HL-60 (cell line): ENCODE results near the gene GDF3.
"Not testable (repeated sequence)": the region's sequence is repeated elsewhere in the genome, so short reads cannot be mapped to it uniquely, and the experiment has no call there.

Source experiments
- DNase-seq, 2 experiments: peaks; one replicate each; pipeline ENCODE4 v3.0.0-alpha.2; 2010 to 2020; ENCODE audit warnings: low read depth in 1 of 2, low spot score in 1 of 2
- H3K27ac ChIP-seq: fragments of 250-450 bp; sonication (Bioruptor Pico); replicated peaks from 2 replicates; pipeline ENCODE4 v1.5.1; 2020; ENCODE audit warnings: mild to moderate bottlenecking, moderate library complexity
- H3K27me3 ChIP-seq: fragments of 250-450 bp; sonication (Bioruptor Pico); 2 replicates; pipeline ENCODE4 v1.5.1; 2021; ENCODE audit warnings: mild to moderate bottlenecking, moderate library complexity; ENCODE audit not compliant: insufficient read depth, poor library complexity, severe bottlenecking
- H3K4me3 ChIP-seq: replicated peaks from 2 replicates; pipeline ENCODE4 v1.5.1; 2011; ENCODE audit warnings: mild to moderate bottlenecking, control low read depth, low read length; ENCODE audit not compliant: insufficient read depth
- GABPA ChIP-seq: IDR thresholded peaks from 2 replicates; pipeline ENCODE4 v1.6.1; 2012; ENCODE audit warnings: low read depth
- POLR2AphosphoS5 ChIP-seq: IDR thresholded peaks from 2 replicates; pipeline ENCODE4 v1.6.1; 2012; ENCODE audit warnings: low read depth
- SPI1 ChIP-seq: IDR thresholded peaks from 2 replicates; pipeline ENCODE4 v1.6.1; 2012; ENCODE audit warnings: low read depth, mild to moderate bottlenecking, borderline replicate concordance
- TF ChIP-seq, protein P1 (sequence below): IDR thresholded peaks from one replicate; pipeline ENCODE4 v1.5.1; 2011; ENCODE audit warnings: low read length, control low read depth, inconsistent platforms; ENCODE audit not compliant: insufficient read depth
- TF ChIP-seq, protein P2 (sequence below): IDR thresholded peaks from 2 replicates; pipeline ENCODE4 v1.6.1; 2012; ENCODE audit warnings: low read depth; ENCODE audit not compliant: insufficient replicate concordance

GDF3 gene

DNA sequence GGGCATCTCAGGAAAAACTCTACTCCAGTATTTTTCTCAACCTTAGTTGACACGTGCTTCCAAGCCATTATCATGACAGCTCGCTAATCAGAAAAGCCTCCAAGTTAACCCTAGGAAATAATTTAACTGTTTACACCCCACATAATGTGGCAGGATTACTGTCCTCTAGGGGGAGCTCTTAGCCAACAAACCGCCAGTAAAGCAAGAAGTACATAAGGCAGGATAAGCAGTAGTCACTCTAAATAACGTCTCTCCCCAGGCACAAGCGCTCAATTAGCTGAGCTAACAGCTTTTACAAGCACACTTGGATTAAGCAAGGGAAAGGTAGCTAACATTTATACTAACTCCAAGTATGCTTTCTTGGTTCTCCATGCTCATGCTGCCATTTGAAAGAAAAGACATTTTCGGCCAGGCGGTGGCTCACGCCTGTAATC, 52.7 kb downstream of the GDF3 start:
- DNase-seq: peak in 1 of 2 experiments; percentile 52
- Histone ChIP-seq H3K4me3 (no peak overlapping the region), H3K27ac (no peak overlapping the region), H3K27me3 (no peaks in the 10 kb centered on the region)
- TF ChIP-seq GABPA: no peak
- TF ChIP-seq, protein P1, sequence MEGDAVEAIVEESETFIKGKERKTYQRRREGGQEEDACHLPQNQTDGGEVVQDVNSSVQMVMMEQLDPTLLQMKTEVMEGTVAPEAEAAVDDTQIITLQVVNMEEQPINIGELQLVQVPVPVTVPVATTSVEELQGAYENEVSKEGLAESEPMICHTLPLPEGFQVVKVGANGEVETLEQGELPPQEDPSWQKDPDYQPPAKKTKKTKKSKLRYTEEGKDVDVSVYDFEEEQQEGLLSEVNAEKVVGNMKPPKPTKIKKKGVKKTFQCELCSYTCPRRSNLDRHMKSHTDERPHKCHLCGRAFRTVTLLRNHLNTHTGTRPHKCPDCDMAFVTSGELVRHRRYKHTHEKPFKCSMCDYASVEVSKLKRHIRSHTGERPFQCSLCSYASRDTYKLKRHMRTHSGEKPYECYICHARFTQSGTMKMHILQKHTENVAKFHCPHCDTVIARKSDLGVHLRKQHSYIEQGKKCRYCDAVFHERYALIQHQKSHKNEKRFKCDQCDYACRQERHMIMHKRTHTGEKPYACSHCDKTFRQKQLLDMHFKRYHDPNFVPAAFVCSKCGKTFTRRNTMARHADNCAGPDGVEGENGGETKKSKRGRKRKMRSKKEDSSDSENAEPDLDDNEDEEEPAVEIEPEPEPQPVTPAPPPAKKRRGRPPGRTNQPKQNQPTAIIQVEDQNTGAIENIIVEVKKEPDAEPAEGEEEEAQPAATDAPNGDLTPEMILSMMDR: no peak
- TF ChIP-seq POLR2AphosphoS5: no peak
- TF ChIP-seq SPI1: no peak
- TF ChIP-seq, protein P2, sequence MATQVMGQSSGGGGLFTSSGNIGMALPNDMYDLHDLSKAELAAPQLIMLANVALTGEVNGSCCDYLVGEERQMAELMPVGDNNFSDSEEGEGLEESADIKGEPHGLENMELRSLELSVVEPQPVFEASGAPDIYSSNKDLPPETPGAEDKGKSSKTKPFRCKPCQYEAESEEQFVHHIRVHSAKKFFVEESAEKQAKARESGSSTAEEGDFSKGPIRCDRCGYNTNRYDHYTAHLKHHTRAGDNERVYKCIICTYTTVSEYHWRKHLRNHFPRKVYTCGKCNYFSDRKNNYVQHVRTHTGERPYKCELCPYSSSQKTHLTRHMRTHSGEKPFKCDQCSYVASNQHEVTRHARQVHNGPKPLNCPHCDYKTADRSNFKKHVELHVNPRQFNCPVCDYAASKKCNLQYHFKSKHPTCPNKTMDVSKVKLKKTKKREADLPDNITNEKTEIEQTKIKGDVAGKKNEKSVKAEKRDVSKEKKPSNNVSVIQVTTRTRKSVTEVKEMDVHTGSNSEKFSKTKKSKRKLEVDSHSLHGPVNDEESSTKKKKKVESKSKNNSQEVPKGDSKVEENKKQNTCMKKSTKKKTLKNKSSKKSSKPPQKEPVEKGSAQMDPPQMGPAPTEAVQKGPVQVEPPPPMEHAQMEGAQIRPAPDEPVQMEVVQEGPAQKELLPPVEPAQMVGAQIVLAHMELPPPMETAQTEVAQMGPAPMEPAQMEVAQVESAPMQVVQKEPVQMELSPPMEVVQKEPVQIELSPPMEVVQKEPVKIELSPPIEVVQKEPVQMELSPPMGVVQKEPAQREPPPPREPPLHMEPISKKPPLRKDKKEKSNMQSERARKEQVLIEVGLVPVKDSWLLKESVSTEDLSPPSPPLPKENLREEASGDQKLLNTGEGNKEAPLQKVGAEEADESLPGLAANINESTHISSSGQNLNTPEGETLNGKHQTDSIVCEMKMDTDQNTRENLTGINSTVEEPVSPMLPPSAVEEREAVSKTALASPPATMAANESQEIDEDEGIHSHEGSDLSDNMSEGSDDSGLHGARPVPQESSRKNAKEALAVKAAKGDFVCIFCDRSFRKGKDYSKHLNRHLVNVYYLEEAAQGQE: no peak

DNA sequence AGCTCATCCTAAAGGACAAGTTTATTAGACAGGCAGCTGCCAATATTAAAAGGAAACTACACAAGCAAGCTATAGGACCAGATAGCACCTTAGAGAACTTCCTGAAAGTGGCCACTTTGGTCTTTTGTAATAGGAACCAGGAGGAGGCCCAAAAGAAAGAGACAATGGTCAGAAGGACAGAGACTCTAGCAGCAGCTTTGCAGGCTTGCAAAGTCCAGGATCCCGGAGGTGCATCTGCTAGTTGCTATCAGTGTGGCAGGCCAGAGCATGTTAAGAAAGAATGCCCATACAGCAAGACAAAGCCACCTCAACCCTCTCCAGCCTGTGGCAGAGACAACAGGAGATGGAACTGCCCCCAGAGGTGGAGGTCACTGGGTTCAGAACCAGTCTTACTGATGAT, 53.3 kb downstream of the GDF3 start:
- no peaks in the 10 kb centered on the region for H3K27me3 ChIP-seq
- no peak overlapping the region for H3K27ac ChIP-seq
- H3K4me3 ChIP-seq: no peak overlapping the region
- no peak for TF ChIP-seq POLR2AphosphoS5
- TF ChIP-seq GABPA: no peak
- TF ChIP-seq, protein P2: no peak
- TF ChIP-seq SPI1: no peak
- TF ChIP-seq, protein P1: no peak
- no peak for DNase-seq

DNA sequence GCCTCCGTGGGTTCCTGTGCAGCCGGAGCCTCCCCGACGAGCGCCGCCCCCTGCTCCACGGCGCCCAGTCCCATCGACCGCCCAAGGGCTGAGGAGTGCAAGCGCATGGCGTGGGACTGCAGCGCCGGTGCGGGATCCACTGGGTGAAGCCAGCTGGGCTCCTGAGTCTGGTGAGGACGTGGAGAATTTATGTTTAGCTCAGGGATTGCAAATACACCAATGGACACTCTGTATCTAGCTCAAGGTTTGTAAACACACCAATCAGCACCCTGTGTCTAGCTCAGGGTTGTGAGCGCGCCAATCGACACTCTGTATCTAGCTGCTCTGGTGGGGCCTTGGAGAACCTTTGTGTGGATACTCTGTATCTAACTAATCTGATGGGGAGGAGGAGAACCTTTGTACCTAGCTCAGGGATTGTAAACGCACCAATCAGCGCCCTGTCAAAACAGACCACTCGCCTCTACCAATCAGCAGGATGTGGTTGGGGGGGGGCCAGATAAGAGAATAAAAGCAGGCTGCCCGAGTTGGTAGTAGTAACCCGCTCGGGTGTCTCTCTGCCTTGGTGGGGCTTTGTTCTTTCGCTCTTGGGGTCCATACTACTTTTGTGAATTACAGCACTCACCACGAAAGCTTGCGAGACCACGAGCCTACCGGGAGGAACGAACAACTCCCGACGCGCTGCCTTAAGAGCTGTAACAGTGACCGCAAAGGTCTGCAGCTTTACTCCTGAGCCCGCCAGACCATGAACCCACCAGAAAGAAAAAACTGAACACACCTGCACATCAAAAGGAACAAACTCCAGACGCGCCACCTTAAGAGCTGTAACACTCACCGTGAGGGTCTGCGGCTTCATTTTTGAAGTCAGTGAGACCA, 55.2 kb downstream of the GDF3 start:
- not testable (repeated sequence) for H3K27ac ChIP-seq, H3K27me3 ChIP-seq, DNase-seq, H3K4me3 ChIP-seq
